HUES6 (cell line): ENCODE results near the gene TPSD1.
"Not testable (repeated sequence)": the region's sequence is repeated elsewhere in the genome, so short reads cannot be mapped to it uniquely, and the experiment has no call there.

Experiments used
- H3K27ac ChIP-seq: 2 replicates; pipeline ENCODE4 v1.7.0; 2013; ENCODE audit warnings: low read depth, mild to moderate bottlenecking, low read length, inconsistent platforms
- H3K27me3 ChIP-seq: 2 replicates; pipeline ENCODE4 v1.6.1; 2013; ENCODE audit warnings: low read length; ENCODE audit not compliant: control insufficient read depth, insufficient read depth
- H3K36me3 ChIP-seq: 2 replicates; pipeline ENCODE4 v1.6.1; 2013; ENCODE audit warnings: low read length; ENCODE audit not compliant: control insufficient read depth, insufficient read depth
- H3K4me1 ChIP-seq: 2 replicates; pipeline ENCODE4 v1.6.1; 2013; ENCODE audit warnings: low read length; ENCODE audit not compliant: control insufficient read depth, insufficient read depth
- H3K4me3 ChIP-seq: 2 replicates; pipeline ENCODE4 v1.5.1; 2013; ENCODE audit warnings: low read depth, low read length
- H3K9ac ChIP-seq: one replicate; pipeline ENCODE4 v1.6.1; 2013; ENCODE audit warnings: mild to moderate bottlenecking, low read length
- H3K9me3 ChIP-seq: 2 replicates; pipeline ENCODE4 v1.6.1; 2013; ENCODE audit warnings: low read depth, low read length; ENCODE audit not compliant: control insufficient read depth, insufficient read depth

Gene TPSD1

GRCh38 chr16:1265826-1266225, 10.0 kb downstream of the TPSD1 start:
- Histone ChIP-seq H3K27ac (no peak overlapping the region), H3K9me3 (peaks cover 13% of the 10 kb centered on the region; the same call in 1 of the 2 replicates), H3K27me3 (peaks cover 28% of the 10 kb centered on the region), H3K4me1 (peaks cover 3% of the 10 kb centered on the region; the same call in 1 of the 2 replicates), H3K4me3 (no peak overlapping the region), H3K9ac (no peak overlapping the region), H3K36me3 (no peaks in the 10 kb centered on the region)

- Histone ChIP-seq H3K27me3 (peaks cover 17% of the 10 kb centered on the region), H3K9me3 (peaks cover 13% of the 10 kb centered on the region; the same call in 1 of the 2 replicates)
- H3K4me3 ChIP-seq, H3K36me3 ChIP-seq, H3K9ac ChIP-seq, H3K4me1 ChIP-seq, H3K27ac ChIP-seq: not testable (repeated sequence)
These were observed 13.5 kb downstream of the TPSD1 start for GRCh38 chr16:1269418-1269817.

- H3K4me1 ChIP-seq = no peaks in the 10 kb centered on the region
- H3K9ac ChIP-seq = no peak overlapping the region
- H3K4me3 ChIP-seq = no peak overlapping the region
- 0 out of 2 replicates have a peak, but pooled peaks cover 3% of the 10 kb centered on the region for H3K9me3 ChIP-seq
- H3K36me3 ChIP-seq = no peaks in the 10 kb centered on the region
- peaks cover 14% of the 10 kb centered on the region for H3K27me3 ChIP-seq
- no peak overlapping the region for H3K27ac ChIP-seq
These were observed 15.5 kb downstream of the TPSD1 start for GRCh38 chr16:1271380-1271723.

GRCh38 chr16:1271724-1272413, 16.0 kb downstream of the TPSD1 start:
- H3K36me3 ChIP-seq, H3K4me3 ChIP-seq, H3K4me1 ChIP-seq, H3K9ac ChIP-seq, H3K27ac ChIP-seq, H3K9me3 ChIP-seq: not testable (repeated sequence)
- H3K27me3 ChIP-seq = peaks cover 14% of the 10 kb centered on the region

- H3K4me1 ChIP-seq = no peaks in the 10 kb centered on the region; the same call in 1 of the 2 replicates
- no peak overlapping the region for H3K9ac ChIP-seq
- H3K4me3 ChIP-seq = no peak overlapping the region
- H3K9me3 ChIP-seq = no peaks in the 10 kb centered on the region
- no peaks in the 10 kb centered on the region for H3K36me3 ChIP-seq
- peaks cover 14% of the 10 kb centered on the region for H3K27me3 ChIP-seq
- H3K27ac ChIP-seq = no peak overlapping the region
These were observed 16.8 kb downstream of the TPSD1 start for GRCh38 chr16:1272453-1273198.

- Histone ChIP-seq H3K9me3 (no peaks in the 10 kb centered on the region), H3K4me1 (peaks cover 5% of the 10 kb centered on the region), H3K9ac (no peak overlapping the region), H3K27me3 (peaks cover 14% of the 10 kb centered on the region), H3K4me3 (no peak overlapping the region), H3K27ac (no peak overlapping the region), H3K36me3 (no peaks in the 10 kb centered on the region)
These were observed 17.9 kb downstream of the TPSD1 start for GRCh38 chr16:1273816-1274215.

GRCh38 chr16:1274767-1275166, 18.9 kb downstream of the TPSD1 start:
- Histone ChIP-seq H3K27ac (no peak overlapping the region), H3K4me3 (no peak overlapping the region), H3K9ac (no peak overlapping the region), H3K9me3 (no peaks in the 10 kb centered on the region), H3K27me3 (peaks cover 14% of the 10 kb centered on the region), H3K4me1 (peaks cover 9% of the 10 kb centered on the region), H3K36me3 (no peaks in the 10 kb centered on the region)

GRCh38 chr16:1275791-1276579, 20.1 kb downstream of the TPSD1 start:
- H3K9ac ChIP-seq = no peak overlapping the region
- H3K27ac ChIP-seq = no peak overlapping the region
- H3K36me3 ChIP-seq = no peaks in the 10 kb centered on the region
- H3K4me3 ChIP-seq = no peak overlapping the region
- H3K4me1 ChIP-seq = peaks cover 9% of the 10 kb centered on the region
- H3K27me3 ChIP-seq = peaks cover 14% of the 10 kb centered on the region
- no peaks in the 10 kb centered on the region for H3K9me3 ChIP-seq

- no peaks in the 10 kb centered on the region for H3K36me3 ChIP-seq
- peaks cover 9% of the 10 kb centered on the region for H3K4me1 ChIP-seq
- peaks cover 14% of the 10 kb centered on the region for H3K27me3 ChIP-seq
- no peak overlapping the region for H3K27ac ChIP-seq
- H3K9ac ChIP-seq = no peak overlapping the region
- no peak overlapping the region for H3K4me3 ChIP-seq
- H3K9me3 ChIP-seq = no peaks in the 10 kb centered on the region
These were observed 20.7 kb downstream of the TPSD1 start for GRCh38 chr16:1276580-1276878.

- H3K4me1 ChIP-seq = peaks cover 9% of the 10 kb centered on the region
- H3K9ac ChIP-seq = no peak overlapping the region
- H3K9me3 ChIP-seq = no peaks in the 10 kb centered on the region
- peaks cover 12% of the 10 kb centered on the region for H3K27me3 ChIP-seq
- H3K27ac ChIP-seq = no peak overlapping the region
- no peaks in the 10 kb centered on the region for H3K36me3 ChIP-seq
- no peak overlapping the region for H3K4me3 ChIP-seq
These were observed 21.3 kb downstream of the TPSD1 start for GRCh38 chr16:1277151-1277598.
